ENCODE results near the gene TMA16.
"Not testable (repeated sequence)": the region's sequence is repeated elsewhere in the genome, so short reads cannot be mapped to it uniquely, and the experiment has no call there.

TMA16 gene

GRCh38 chr4:163494360-163495241, at the start of gene TMA16:
Gene TMA16, plus strand, starts transcription at chr4:163494690. Its CDS starts 112 bp downstream, at chr4:163494802.
- DNase-seq: peak; percentile 52 to 68 (median 60)

DNA sequence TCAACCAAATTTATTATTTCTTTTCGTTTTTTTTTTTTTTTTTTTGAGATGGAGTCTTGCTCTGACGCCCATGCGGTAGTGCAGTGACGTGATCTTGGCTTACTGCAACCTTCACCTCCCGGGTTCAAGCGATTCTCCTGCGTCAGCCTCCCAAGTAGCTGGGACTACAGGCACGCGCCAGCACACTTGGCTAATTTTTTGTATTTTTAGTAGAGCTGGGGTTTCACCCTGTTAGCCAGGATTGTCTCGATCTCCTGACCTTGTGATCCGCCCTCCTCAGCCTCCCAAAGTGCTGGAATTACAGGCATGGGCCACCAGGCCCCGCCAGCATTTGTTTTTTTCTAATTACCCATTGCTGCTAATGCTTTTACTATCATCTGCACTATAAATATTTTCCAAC, 47.5 kb upstream of the TMA16 start:
- DNase-seq: not testable (repeated sequence)

- no peak for DNase-seq
These were observed 47.0 kb upstream of the TMA16 start for GRCh38 chr4:163447481-163447880.

- DNase-seq: no peak
These were observed 45.8 kb upstream of the TMA16 start for GRCh38 chr4:163448540-163449203.

- DNase-seq: no peak
These were observed 31.9 kb upstream of the TMA16 start for GRCh38 chr4:163462556-163462955.

DNA sequence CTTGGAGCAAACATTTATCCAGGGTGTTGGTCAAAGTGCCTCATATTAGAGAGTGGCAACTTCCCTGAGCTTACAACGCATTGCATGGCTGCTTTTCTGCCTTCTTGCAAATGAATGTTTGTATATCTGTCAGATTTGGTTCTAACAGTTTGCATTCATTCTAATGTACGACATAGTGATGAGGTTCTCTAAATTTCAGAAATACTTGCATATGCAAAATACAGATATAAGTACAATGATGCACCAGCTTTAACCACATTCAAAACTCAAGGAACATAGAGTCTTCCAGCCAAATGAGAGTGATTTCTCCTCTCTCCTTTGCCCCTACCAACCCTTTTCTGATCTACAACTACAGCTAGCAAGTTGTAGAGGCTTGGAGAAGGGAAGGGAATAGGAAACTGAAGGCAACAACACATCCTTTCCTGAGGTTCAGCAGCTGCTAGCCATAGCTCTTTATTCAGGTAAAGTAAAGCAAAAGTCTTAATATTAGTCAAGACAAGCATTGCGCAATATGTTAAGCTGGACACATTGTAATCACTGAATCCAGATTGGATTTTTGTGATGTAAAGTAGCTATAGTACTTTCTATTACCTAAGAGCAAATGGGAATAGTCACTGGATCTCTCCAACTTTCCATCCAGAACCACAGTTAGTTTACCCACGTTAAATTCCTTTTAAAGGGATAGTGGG, 27.3 kb upstream of the TMA16 start:
- no peak for DNase-seq

- DNase-seq: no peak
These were observed 24.1 kb upstream of the TMA16 start for GRCh38 chr4:163470391-163470790.

DNA sequence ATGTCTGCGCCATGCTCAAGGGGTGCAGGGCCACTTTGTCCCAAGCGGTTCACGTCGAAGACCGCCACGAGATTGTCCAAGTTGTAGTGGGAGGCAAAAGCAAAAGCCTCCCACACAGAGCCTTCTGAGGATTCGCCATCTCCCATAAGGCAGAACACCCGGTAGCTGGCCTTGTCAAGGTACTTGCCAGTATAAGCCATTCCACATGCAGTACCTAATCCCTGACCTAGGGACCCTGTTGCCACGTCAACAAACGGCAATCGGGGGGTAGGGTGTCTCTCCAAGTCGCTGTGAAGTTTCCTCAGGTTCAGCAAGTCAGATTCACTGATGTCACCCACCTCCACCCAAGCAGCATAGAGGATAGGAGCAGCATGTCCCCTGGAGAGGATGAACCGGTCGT, 21.4 kb upstream of the TMA16 start:
- DNase-seq: no peak

DNA sequence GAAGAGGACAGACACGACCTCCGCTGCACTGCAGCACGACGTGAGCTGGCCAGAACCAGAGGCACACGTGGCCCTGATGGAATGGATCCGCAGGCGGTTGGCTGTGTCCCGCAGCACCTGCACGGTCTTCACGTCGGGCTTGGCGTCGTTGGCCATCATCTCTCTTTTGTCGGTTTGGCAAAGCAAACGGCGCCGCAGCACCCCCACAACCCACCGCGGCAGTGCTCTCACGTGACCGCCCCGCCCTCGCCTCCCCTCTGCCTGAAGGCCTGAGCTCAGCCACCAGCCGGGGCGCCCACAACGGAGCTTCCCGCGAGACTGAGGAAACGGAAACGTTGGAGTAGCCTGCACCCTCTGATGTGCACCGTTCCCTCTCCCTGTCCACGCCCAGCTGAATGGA, 20.9 kb upstream of the TMA16 start, which contains the start of gene TKTL2:
TSS of gene TKTL2 (minus strand) at position 179 of the 400 bp plus-strand sequence. CDS start at position 159, 20 bp downstream.
- DNase-seq: no peak

DNA sequence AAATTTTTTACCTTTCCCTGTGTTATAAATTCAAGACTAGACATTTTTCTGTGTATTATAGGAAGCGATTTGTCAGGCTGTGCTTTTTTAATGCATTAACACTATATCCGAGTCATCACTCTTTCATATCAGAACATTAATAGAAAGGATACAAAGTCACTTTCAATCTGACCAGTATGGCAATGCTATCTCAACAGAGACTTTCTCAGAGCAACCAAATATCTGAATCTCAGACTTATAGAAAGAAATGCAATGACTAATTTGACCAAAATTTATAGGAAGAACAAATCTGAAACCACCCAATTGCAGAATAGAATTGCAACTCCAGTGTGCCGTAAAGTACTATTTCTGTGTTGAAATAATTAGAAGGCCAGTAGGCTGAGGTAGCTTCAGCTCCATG, 20.5 kb upstream of the TMA16 start:
- DNase-seq: no peak

GRCh38 chr4:163476761-163477438, 17.6 kb upstream of the TMA16 start:
- DNase-seq: no peak

DNA sequence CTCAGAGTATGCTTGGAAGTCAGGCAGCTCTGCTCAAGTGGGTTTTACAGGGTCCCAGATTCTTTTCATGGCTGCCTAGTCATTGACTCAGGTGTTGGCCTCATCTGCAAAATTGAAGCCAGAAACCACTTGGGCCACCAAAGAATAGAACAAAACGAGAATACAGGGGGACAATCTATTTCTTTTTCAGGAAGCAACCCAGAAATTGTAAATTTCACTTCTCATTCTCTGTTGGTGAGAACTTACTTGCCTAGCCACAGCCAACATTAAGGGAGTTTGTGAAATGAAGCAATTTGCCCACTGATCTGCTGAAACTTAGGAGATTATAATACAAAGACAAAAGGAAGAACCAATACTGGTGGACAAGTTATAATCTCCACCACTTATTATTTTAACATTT, 12.3 kb upstream of the TMA16 start:
- no peak for DNase-seq

- peak; percentile 9 to 36 (median 17) for DNase-seq
These were observed 9.6 kb upstream of the TMA16 start for GRCh38 chr4:163484906-163485305.

- no peak for DNase-seq
These were observed 8.9 kb upstream of the TMA16 start for GRCh38 chr4:163485589-163485988.

- no peak for DNase-seq
These were observed 8.2 kb upstream of the TMA16 start for GRCh38 chr4:163486321-163486720.

GRCh38 chr4:163489929-163490328, 4.6 kb upstream of the TMA16 start:
- DNase-seq: no peak

DNA sequence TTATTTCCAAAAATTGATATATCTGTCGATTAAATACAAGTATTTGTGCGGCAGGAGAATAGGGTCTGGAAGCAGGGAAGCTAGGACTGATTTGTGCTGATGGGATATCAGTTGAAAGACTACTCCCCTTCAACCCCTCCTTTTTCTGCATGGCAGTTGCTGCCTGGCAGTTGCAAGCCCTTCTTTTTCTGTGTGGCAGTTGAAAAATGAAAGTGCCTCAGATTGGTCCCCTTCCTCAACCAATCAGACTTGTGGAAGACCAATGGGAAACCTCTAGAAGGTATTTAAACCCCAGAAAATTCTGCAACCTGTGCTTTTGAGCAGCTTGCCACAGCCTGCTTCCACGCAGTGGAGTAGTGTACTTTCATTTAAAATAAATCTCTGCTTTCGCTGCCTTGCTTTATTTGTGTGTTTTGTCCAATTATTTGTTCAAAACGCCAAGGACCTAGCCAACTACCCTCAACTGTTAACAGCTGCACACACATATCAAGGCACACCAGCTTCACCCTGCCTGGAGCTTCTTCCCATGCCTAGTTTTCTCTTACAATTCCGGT, 1.5 kb upstream of the TMA16 start:
- DNase-seq: no peak

DNA sequence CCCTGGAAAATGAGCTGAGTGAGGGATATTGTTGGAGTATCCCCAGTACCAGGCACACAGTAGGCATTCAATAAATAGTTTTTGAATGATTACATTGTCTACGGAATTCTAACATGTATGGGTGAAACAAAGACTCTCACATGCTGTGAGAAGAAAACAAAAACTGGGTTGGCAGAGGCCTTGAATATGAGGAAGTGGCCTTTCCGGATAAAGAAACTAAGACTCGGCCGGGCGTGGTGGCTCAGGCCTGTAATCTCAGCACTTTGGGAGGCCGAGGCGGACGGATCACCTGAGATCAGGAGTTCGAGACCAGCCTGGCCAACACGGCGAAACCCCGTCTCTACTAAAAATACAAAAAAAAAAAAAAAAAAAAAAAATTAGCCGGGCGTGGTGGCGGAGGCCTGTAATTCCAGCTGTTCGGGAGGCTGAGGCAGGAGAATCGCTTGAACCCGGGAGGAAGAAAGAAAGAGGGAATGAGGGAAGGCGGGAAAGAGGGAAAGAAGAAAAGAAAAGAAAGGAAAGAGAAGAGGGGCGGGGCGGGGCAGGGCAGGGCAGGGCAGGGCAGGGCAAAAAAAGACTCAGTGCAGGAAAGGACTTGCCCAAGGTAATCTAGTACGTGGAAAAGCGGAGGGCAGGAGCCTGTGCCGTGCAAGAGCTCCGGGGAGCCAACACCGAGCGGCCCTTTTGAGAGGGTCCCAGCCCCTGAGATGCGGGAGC, 689 bp upstream of the TMA16 start:
- DNase-seq: no peak

DNA sequence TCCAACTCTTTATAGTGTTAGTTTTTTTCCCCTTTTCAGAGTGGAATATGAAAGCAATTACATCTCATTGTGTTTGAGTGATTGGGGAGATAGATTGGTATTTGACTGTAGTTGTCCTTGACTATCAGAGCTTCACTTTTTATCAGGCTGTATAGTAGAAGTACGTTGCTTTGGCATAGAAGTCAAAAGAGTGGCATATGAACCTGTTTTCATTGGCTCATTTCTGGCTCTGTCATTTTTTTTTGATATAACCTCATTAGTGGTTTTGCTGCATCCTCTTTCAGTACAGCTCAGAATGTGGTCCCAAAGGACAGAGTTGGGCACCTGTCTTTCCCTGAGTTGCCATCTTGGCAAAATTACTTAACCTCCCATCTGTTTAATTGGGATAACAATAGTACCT, 1.4 kb downstream of the TMA16 start:
- no peak for DNase-seq

DNA sequence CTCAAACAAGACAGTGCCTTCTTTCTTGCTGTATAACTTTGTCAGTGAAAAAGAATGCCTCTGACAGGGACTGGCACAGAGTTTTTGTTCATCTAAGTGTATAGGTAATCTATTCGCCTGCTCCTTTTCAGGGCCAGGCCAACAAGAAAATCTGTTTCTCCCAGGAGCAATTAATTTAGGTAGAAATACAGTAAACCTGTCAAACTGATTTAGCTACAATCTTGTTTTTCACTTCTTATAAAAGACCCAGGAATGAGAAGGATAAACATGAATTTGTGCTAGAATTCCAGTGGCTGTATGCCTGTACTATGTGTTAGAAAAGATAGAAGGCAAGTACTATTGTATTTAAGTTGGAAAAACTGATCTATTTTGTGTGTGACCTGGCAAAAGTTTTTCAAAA, 6.1 kb downstream of the TMA16 start:
- no peak for DNase-seq

- no peak for DNase-seq
These were observed 10.9 kb downstream of the TMA16 start for GRCh38 chr4:163505374-163505773.

- no peak for DNase-seq
These were observed 20.7 kb downstream of the TMA16 start for GRCh38 chr4:163515198-163515597.

Data from activated CD4-positive, CD25-positive, alpha-beta regulatory T cell (primary cell).